ENCODE data around the gene TRIM33.
"Not testable (repeated sequence)": the region's sequence is repeated elsewhere in the genome, so short reads cannot be mapped to it uniquely, and the experiment has no call there.

Gene TRIM33

DNA sequence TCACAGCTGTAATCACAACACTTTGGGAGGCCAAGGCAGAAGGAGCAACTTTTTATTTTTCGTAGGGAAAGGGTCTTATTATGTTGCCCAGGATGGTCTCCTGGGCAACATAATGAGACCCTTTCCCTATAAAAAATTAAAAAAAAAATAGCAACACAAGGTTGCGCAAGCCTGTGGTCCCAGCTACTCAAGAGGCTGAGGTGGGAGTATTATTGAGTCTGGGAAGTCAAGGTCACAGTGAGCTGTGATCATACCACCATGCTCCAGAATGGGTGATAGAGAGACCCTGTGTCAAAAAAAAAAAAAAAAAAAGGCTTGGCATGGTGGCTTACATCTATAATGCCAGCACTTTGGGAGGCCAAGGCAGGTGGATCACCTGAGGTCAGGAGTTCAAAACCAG, 131.6 kb downstream of the TRIM33 start:
- H3K4me3 ChIP-seq (ENCODE audit: low read depth in 1 of 2, low read length in 1 of 2) = no peak overlapping the region
- no peaks in the 10 kb centered on the region for H3K36me3 ChIP-seq
- H3K27me3 ChIP-seq = no peaks in the 10 kb centered on the region
- no peaks in the 10 kb centered on the region for H3K4me1 ChIP-seq (ENCODE audit: control insufficient read depth in 1 of 2, insufficient read depth in 1 of 2, low read depth in 1 of 2, low read length in 1 of 2)
- TF ChIP-seq, protein P1, sequence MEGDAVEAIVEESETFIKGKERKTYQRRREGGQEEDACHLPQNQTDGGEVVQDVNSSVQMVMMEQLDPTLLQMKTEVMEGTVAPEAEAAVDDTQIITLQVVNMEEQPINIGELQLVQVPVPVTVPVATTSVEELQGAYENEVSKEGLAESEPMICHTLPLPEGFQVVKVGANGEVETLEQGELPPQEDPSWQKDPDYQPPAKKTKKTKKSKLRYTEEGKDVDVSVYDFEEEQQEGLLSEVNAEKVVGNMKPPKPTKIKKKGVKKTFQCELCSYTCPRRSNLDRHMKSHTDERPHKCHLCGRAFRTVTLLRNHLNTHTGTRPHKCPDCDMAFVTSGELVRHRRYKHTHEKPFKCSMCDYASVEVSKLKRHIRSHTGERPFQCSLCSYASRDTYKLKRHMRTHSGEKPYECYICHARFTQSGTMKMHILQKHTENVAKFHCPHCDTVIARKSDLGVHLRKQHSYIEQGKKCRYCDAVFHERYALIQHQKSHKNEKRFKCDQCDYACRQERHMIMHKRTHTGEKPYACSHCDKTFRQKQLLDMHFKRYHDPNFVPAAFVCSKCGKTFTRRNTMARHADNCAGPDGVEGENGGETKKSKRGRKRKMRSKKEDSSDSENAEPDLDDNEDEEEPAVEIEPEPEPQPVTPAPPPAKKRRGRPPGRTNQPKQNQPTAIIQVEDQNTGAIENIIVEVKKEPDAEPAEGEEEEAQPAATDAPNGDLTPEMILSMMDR (IDR thresholded peaks at IDR 0.05) = no peak
- H3K27ac ChIP-seq = no peak overlapping the region
- peaks cover 9% of the 10 kb centered on the region for H3K9me3 ChIP-seq

DNA sequence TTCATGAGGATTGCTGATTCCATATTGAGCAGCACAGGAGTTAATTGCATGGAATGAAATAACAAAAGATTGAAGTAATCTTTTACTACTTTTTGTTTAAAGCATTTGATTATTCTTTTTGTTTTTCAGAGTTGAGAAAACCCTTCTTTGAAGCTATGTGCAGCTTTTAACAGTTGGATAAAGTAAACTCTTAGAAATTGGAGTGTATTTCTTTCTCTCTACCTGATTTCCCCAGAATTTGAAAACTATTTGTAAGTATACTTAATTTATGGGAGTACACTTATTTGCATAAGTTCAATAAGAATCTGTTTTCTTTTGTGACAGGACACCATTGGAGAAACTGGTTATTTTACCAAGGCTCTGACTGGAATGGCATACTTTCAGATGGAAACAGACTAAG, 133.6 kb downstream of the TRIM33 start:
- Histone ChIP-seq H3K36me3 (no peaks in the 10 kb centered on the region), H3K4me3 (ENCODE audit: low read depth in 1 of 2, low read length in 1 of 2) (no peak overlapping the region), H3K27ac (no peak overlapping the region), H3K9me3 (peaks cover 19% of the 10 kb centered on the region), H3K27me3 (no peaks in the 10 kb centered on the region), H3K4me1 (ENCODE audit: control insufficient read depth in 1 of 2, insufficient read depth in 1 of 2, low read depth in 1 of 2, low read length in 1 of 2) (no peaks in the 10 kb centered on the region)
- TF ChIP-seq, protein P1 (IDR thresholded peaks at IDR 0.05) = no peak

DNA sequence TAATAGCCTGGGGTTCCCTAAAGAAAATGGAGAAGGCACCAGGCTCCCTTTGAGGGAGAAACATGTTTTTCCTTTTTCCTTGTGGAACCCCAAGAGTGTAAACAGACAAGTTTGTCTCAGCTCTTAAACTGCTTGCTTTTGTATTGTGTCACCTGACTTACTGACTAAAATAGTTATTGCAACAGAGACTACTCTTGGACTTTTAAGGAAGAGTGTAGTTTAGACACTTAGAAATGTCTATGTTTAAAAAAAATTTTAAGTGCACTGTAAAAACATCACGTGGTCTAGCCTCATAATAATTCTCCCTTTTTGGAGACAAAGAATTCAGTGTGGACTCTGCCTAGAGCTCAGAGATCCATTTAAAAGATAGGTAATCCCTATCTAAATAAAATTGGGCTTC, 141.1 kb downstream of the TRIM33 start:
- Histone ChIP-seq H3K27ac (no peak overlapping the region), H3K36me3 (no peaks in the 10 kb centered on the region), H3K4me1 (ENCODE audit: control insufficient read depth in 1 of 2, insufficient read depth in 1 of 2, low read depth in 1 of 2, low read length in 1 of 2) (no peaks in the 10 kb centered on the region), H3K4me3 (ENCODE audit: low read depth in 1 of 2, low read length in 1 of 2) (no peak overlapping the region), H3K27me3 (no peaks in the 10 kb centered on the region), H3K9me3 (peaks cover 15% of the 10 kb centered on the region)
- TF ChIP-seq, protein P1 (IDR thresholded peaks at IDR 0.05) = no peak

DNA sequence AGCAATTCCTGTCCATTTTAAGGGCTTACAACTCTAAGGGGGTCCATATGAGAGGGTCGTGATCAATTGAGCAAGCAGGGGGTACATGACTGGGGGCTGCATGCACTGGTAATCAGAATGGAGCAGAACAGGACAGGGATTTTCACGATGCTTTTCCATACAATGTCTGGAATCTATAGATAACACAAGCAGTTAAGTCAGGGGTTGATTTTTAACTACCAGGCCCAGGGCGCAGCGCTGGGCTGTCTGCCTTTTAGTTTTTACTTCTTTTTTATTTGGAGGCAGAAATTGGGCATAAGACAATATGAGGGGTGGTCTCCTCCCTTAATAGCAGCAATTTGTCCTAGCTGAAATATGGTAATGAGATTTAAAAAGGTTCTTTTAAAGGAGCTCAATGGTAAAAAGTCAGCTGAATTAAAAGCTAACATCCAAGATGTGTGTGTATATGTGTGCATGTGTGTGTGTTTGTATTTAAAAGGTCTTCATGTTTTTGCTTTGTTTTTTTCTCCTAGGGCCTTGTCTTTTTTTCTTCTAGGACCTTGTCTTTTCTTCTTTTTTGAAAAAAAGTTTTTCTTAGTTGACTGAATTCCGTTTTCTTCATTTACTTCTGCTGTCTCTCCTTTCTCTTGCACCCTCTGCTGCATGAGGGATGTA, 141.6 kb downstream of the TRIM33 start:
- H3K9me3 ChIP-seq = peaks cover 12% of the 10 kb centered on the region

DNA sequence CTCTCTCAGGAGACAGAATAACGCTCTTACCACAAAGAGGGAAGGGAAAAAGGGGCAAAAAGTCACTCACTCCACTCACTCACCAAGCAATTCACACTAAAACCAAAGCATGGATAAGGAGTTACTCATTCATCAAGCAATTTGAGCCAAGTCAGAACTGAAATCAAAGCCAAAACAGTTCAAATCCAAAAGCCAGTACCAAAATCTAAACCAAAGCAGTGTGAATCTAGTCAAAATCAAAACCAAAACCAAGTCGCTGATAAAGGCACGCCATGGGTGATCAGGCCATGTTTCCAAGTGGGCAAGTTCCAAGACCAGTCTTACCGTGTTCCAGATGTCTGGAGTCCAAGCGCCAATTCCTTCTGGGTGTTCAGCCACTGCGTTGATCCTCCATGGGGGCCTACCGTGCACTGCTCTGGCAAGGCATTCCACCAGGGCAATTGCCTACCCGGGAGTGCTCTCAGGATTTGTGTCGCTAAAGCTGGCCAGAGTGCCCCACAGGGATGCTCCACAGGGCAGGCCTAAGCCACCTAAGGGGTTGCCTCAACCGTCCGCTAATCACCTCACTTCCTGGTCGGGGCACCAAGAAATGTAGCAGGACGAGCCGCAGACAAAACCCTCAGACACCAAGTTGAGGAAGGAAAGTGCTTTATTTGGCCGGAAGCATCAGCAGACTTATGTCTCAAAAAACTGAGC, 142.3 kb downstream of the TRIM33 start:
- H3K27me3 ChIP-seq = no peaks in the 10 kb centered on the region
- no peak overlapping the region for H3K4me3 ChIP-seq (ENCODE audit: low read depth in 1 of 2, low read length in 1 of 2)
- no peaks in the 10 kb centered on the region for H3K4me1 ChIP-seq (ENCODE audit: control insufficient read depth in 1 of 2, insufficient read depth in 1 of 2, low read depth in 1 of 2, low read length in 1 of 2)
- TF ChIP-seq, protein P1 (IDR thresholded peaks at IDR 0.05) = no peak
- peaks cover 12% of the 10 kb centered on the region for H3K9me3 ChIP-seq
- H3K36me3 ChIP-seq = no peaks in the 10 kb centered on the region
- no peak overlapping the region for H3K27ac ChIP-seq

More for the DNA sequence above, 141.6 kb downstream of the TRIM33 start:
- not testable (repeated sequence) for H3K4me1 ChIP-seq (ENCODE audit: control insufficient read depth in 1 of 2, insufficient read depth in 1 of 2, low read depth in 1 of 2, low read length in 1 of 2); H3K36me3 ChIP-seq; H3K27me3 ChIP-seq; H3K4me3 ChIP-seq (ENCODE audit: low read depth in 1 of 2, low read length in 1 of 2); H3K27ac ChIP-seq

DNA sequence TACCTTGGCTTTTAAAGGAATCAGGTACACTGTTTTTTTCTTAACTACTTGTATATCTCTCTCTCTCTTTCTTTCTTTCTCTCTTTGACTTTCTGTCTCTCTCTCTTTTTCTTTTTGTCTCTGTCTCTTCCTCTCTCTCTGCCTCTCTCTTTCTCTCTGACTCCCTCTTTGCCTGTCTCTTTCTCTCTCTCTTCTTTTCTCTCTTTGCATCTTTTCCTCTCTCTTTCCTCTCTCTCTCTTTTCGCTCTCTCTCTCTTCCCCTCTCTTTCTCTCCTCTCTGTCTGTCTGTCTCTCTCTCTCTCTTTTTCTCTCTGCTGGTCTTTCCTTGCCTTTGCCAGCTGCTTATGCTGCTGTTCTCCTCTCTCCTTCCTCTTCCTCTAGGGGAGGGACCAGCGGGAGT, 143.2 kb downstream of the TRIM33 start:
- H3K4me1 ChIP-seq (ENCODE audit: control insufficient read depth in 1 of 2, insufficient read depth in 1 of 2, low read depth in 1 of 2, low read length in 1 of 2) = no peaks in the 10 kb centered on the region
- TF ChIP-seq, protein P1 (IDR thresholded peaks at IDR 0.05) = no peak
- no peaks in the 10 kb centered on the region for H3K36me3 ChIP-seq
- no peak overlapping the region for H3K27ac ChIP-seq
- H3K27me3 ChIP-seq = no peaks in the 10 kb centered on the region
- H3K4me3 ChIP-seq (ENCODE audit: low read depth in 1 of 2, low read length in 1 of 2) = no peak overlapping the region
- H3K9me3 ChIP-seq = peaks cover 18% of the 10 kb centered on the region

DNA sequence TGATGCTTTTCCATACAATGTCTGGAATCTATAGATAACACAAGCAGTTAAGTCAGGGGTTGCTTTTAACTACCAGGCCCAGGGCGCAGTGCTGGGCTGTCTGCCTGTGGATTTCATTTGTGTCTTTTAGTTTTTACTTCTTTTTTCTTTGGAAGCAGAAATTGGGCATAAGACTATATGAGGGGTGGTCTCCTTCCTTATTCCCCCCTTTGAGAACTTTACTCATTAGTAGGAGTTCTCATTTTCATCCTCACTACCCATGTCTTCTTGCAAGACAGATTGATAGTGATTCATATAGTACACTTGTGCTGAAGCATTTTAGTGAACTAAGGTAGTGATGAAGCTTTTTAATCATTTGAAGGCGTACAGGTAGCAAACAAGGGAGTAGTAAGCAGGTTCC, 147.8 kb downstream of the TRIM33 start:
- H3K9me3 ChIP-seq = peaks cover 27% of the 10 kb centered on the region
- H3K4me3 ChIP-seq (ENCODE audit: low read depth in 1 of 2, low read length in 1 of 2); H3K27ac ChIP-seq: not testable (repeated sequence)

More for the DNA sequence above, 147.8 kb downstream of the TRIM33 start:
- not testable (repeated sequence) for H3K27me3 ChIP-seq; H3K4me1 ChIP-seq (ENCODE audit: control insufficient read depth in 1 of 2, insufficient read depth in 1 of 2, low read depth in 1 of 2, low read length in 1 of 2); H3K36me3 ChIP-seq

All from neutrophil (primary cell).